Natural killer cell (primary cell): ENCODE measurements around the gene PLXNC1. TPM values are rescaled to one million over a fixed set of nuclear protein-coding genes. Genes with fewer than 3 reads are reported as not detected.

Experiments used
- ATAC-seq, 3 donors: fragments of 150-1000 bp in 2 of 3; fragments of 200-7000 bp in 1 of 3; cut with Tn5 transposase; 1 replicate in 1 of 3; 2 replicates in 2 of 3; pipeline ENCODE4 v1.10.0; 2021; ENCODE audit warnings: mild to moderate bottlenecking in 2 of 3, moderate library complexity in 2 of 3
- DNase-seq, 2 donors: peaks; one replicate each; pipeline versions ENCODE4 v3.0.0 to v3.0.0-alpha.2; 2013 to 2021; ENCODE audit warnings: mixed read lengths in 1 of 2
- H3K27ac ChIP-seq: one replicate; pipeline ENCODE4 v1.5.1; 2013; ENCODE audit warnings: mild to moderate bottlenecking, low read length
- H3K27me3 ChIP-seq: one replicate; pipeline ENCODE4 v1.6.1; 2013; ENCODE audit warnings: low read length; ENCODE audit not compliant: control insufficient read depth, insufficient read depth
- H3K36me3 ChIP-seq: one replicate; pipeline ENCODE4 v1.6.1; 2013; ENCODE audit warnings: low read length; ENCODE audit not compliant: control insufficient read depth, insufficient read depth
- H3K4me1 ChIP-seq: one replicate; pipeline ENCODE4 v1.6.1; 2013; ENCODE audit warnings: low read length; ENCODE audit not compliant: control insufficient read depth, insufficient read depth
- H3K4me3 ChIP-seq: one replicate; pipeline ENCODE4 v1.5.1; 2013; ENCODE audit warnings: low read length
- H3K9me3 ChIP-seq: one replicate; pipeline ENCODE4 v1.6.1; 2013; ENCODE audit warnings: low read length; ENCODE audit not compliant: control insufficient read depth, insufficient read depth
- H3K27ac Mint-ChIP-seq, 2 donors: one replicate each; pipeline ENCODE4 v1.8.0; 2022; ENCODE audit warnings: mild to moderate bottlenecking in 2 of 2, mixed read lengths in 2 of 2, moderate library complexity in 1 of 2
- H3K27me3 Mint-ChIP-seq, 2 donors: one replicate each; pipeline ENCODE4 v1.8.0; 2022; ENCODE audit warnings: low read depth in 2 of 2, mixed read lengths in 2 of 2
- H3K36me3 Mint-ChIP-seq: one replicate; pipeline ENCODE4 v1.8.0; 2022; ENCODE audit warnings: mixed read lengths
- H3K4me1 Mint-ChIP-seq, 2 donors: one replicate each; pipeline ENCODE4 v1.8.0; 2022; ENCODE audit warnings: mixed read lengths in 2 of 2
- H3K4me3 Mint-ChIP-seq: one replicate; pipeline ENCODE4 v1.8.0; 2022; ENCODE audit warnings: mild to moderate bottlenecking, moderate library complexity, mixed read lengths
- H3K9me3 Mint-ChIP-seq, 2 donors: one replicate each; pipeline ENCODE4 v1.8.0; 2022; ENCODE audit warnings: mixed read lengths in 2 of 2
- CTCF ChIP-seq: fragments of 200-600 bp; IDR thresholded peaks from one replicate; pipeline ENCODE4 v1.8.0; 2022; ENCODE audit warnings: antibody characterized with exemption
- WGBS: methylation state at CpG from one replicate; pipeline ENCODE4 v1.1.7; 2013; ENCODE audit warnings: missing lambda C conversion rate; ENCODE audit not compliant: insufficient coverage; 5-methylcytosine and 5-hydroxymethylcytosine counted together
- intact Hi-C: fragments of 100-400 bp; cut with micrococcal nuclease; formaldehyde crosslinking; loops from one replicate; pipeline ENCODE4 v1.14.2; 2022
- total RNA-seq, 4 donors: library from RNA; stranded (reverse); fragments of 120-200 nt in 1 of 4; gene quantifications; one replicate each; pipeline versions ENCODE4 v1.2.3 to v1.2.4, GENCODE V29; 2013 to 2022

The PLXNC1 gene
- total RNA-seq, 3 donors from 2014 or later (not counting 1 experiment from before 2014, with no cell fraction given), result 22.0 to 30.7 (median 26.5) TPM

- H3K36me3 Mint-ChIP-seq, result peaks cover 19% of the 10 kb centered on the region
- Histone ChIP-seq H3K36me3 (peaks cover 19% of the 10 kb centered on the region), H3K27ac (no peak overlapping the region), H3K27me3 (no peaks in the 10 kb centered on the region), H3K4me3 (no peak overlapping the region), H3K4me1 (peaks cover 2% of the 10 kb centered on the region), H3K9me3 (no peaks in the 10 kb centered on the region)
- H3K4me3 Mint-ChIP-seq, result no peak overlapping the region
- H3K4me1 Mint-ChIP-seq, result peaks cover 11 to 16% of the 10 kb centered on the region in 2 donors
- H3K27ac Mint-ChIP-seq, result no peak overlapping the region
- ATAC-seq (no peak), DNase-seq (no peak)
- WGBS, result 98% methylated on average over 4 of the region's 5 CpGs
- TF ChIP-seq CTCF, result no peak
- H3K27me3 Mint-ChIP-seq, result no peaks in the 10 kb centered on the region
- intact Hi-C loops, result no loop called here
- H3K9me3 Mint-ChIP-seq, result no peaks in the 10 kb centered on the region
These were observed 77.7 kb downstream of the PLXNC1 start for GRCh38 chr12:94225947-94226630.

- Mint-ChIP-seq H3K4me1 (peaks cover 11 to 13% of the 10 kb centered on the region in 2 donors), H3K27ac (no peak overlapping the region), H3K27me3 (no peaks in the 10 kb centered on the region), H3K9me3 (no peaks in the 10 kb centered on the region), H3K36me3 (peaks cover 19% of the 10 kb centered on the region), H3K4me3 (no peak overlapping the region)
- no peaks in the 10 kb centered on the region for H3K9me3 ChIP-seq
- intact Hi-C loops, result no loop called here
- H3K36me3 ChIP-seq, result peaks cover 17% of the 10 kb centered on the region
- no peak overlapping the region for H3K4me3 ChIP-seq
- WGBS, result 72% methylated on average over 2 of the region's 2 CpGs
- ATAC-seq (no peak), DNase-seq (no peak)
- TF ChIP-seq CTCF, result no peak
- peaks cover 3% of the 10 kb centered on the region for H3K4me1 ChIP-seq
- H3K27me3 ChIP-seq, result no peaks in the 10 kb centered on the region
- H3K27ac ChIP-seq, result no peak overlapping the region
These were observed 78.7 kb downstream of the PLXNC1 start for GRCh38 chr12:94227066-94227465.

- ATAC-seq (no peak), DNase-seq (no peak)
- peaks cover 3% of the 10 kb centered on the region for H3K4me1 ChIP-seq
- Mint-ChIP-seq H3K27ac (no peak overlapping the region), H3K9me3 (no peaks in the 10 kb centered on the region), H3K36me3 (peaks cover 19% of the 10 kb centered on the region), H3K27me3 (no peaks in the 10 kb centered on the region), H3K4me3 (no peak overlapping the region), H3K4me1 (peaks cover 11 to 13% of the 10 kb centered on the region in 2 donors)
- intact Hi-C loops, result no loop called here
- H3K27ac ChIP-seq, result no peak overlapping the region
- H3K9me3 ChIP-seq, result no peaks in the 10 kb centered on the region
- no peak for TF ChIP-seq CTCF
- H3K36me3 ChIP-seq, result peaks cover 17% of the 10 kb centered on the region
- no peak overlapping the region for H3K4me3 ChIP-seq
- no peaks in the 10 kb centered on the region for H3K27me3 ChIP-seq
- WGBS, result 94% methylated on average over 7 of the region's 8 CpGs
These were observed 80.1 kb downstream of the PLXNC1 start for GRCh38 chr12:94228488-94228907.

- H3K27me3 ChIP-seq, result no peaks in the 10 kb centered on the region
- Mint-ChIP-seq H3K4me1 (peaks cover 11 to 13% of the 10 kb centered on the region in 2 donors), H3K27me3 (no peaks in the 10 kb centered on the region), H3K36me3 (peaks cover 12% of the 10 kb centered on the region), H3K9me3 (no peaks in the 10 kb centered on the region), H3K27ac (peak overlapping the region; percentile 67 to 80), H3K4me3 (no peak overlapping the region)
- DNase-seq (no peak), ATAC-seq (no peak)
- peaks cover 8% of the 10 kb centered on the region for H3K36me3 ChIP-seq
- intact Hi-C loops, result loop anchor here (5.0 kb wide), 1 partner anchor 38 kb away; no protein-coding TSS in a partner anchor
- H3K4me1 ChIP-seq, result peaks cover 3% of the 10 kb centered on the region
- H3K4me3 ChIP-seq, result no peak overlapping the region
- no peak overlapping the region for H3K27ac ChIP-seq
- H3K9me3 ChIP-seq, result no peaks in the 10 kb centered on the region
- TF ChIP-seq CTCF, result no peak
- 75% methylated on average over 4 of the region's 4 CpGs for WGBS
These were observed 81.5 kb downstream of the PLXNC1 start for GRCh38 chr12:94229902-94230301.
